H1 (cell line): ENCODE data around the gene PHYH.

Experiments used
- BACH1 ChIP-seq: IDR thresholded peaks from 2 replicates; pipeline ENCODE4 v1.6.1; 2012; ENCODE audit warnings: low read length, improper control_type of control experiment
- CTCF ChIP-seq, 3 experiments: IDR thresholded peaks; 1 replicate in 2 of 3; 2 replicates in 1 of 3; pipeline versions ENCODE4 v1.5.1 to v1.6.1; 2011; ENCODE audit warnings: low read length in 3 of 3, mild to moderate bottlenecking in 3 of 3, inconsistent platforms in 2 of 3, low read depth in 1 of 3, moderate library complexity in 1 of 3; ENCODE audit not compliant: insufficient read depth in 1 of 3; ENCODE audit errors: control extremely low read depth in 1 of 3
- JUN ChIP-seq: IDR thresholded peaks from 2 replicates; pipeline ENCODE4 v1.6.1; 2011; ENCODE audit warnings: low read depth, mild to moderate bottlenecking, improper control_type of control experiment, low read length
- POLR2A ChIP-seq, 2 experiments: IDR thresholded peaks; 1 replicate in 1 of 2; 2 replicates in 1 of 2; pipeline ENCODE4 v1.6.1; 2011; ENCODE audit warnings: low read depth in 2 of 2, low read length in 2 of 2, mild to moderate bottlenecking in 2 of 2; ENCODE audit errors: control extremely low read depth in 1 of 2
- RFX5 ChIP-seq: IDR thresholded peaks from 2 replicates; pipeline ENCODE4 v1.6.1; 2011; ENCODE audit warnings: low read depth, low read length, improper control_type of control experiment, borderline replicate concordance
- SRF ChIP-seq: IDR thresholded peaks from 2 replicates; pipeline ENCODE4 v1.6.1; 2011; ENCODE audit warnings: mild to moderate bottlenecking, low read depth, low read length, moderate library complexity
- USF2 ChIP-seq: IDR thresholded peaks from 2 replicates; pipeline ENCODE4 v1.6.1; 2011; ENCODE audit warnings: low read length, improper control_type of control experiment
- ZNF274 ChIP-seq: IDR thresholded peaks from 2 replicates; pipeline ENCODE4 v1.7.0; 2012; ENCODE audit warnings: low read length, borderline replicate concordance; ENCODE audit errors: extremely low read depth

- TF ChIP-seq JUN (no peak), SRF (no peak), USF2 (no peak), ZNF274 (no peak), CTCF (IDR thresholded peaks at IDR 0.05; ENCODE audit: control extremely low read depth in 1 of 3, insufficient read depth in 1 of 3, low read depth in 1 of 3, low read length in 3 of 3) (no peak), BACH1 (no peak), POLR2A (IDR thresholded peaks at IDR 0.05; ENCODE audit: control extremely low read depth in 1 of 2, low read depth in 2 of 2, low read length in 2 of 2) (no peak), RFX5 (no peak)
These were observed 40.2 kb upstream of the PHYH start for GRCh38 chr10:13340068-13340467.
